DND-41 (cell line): Measurements from ENCODE around the gene ESRRA.

Source experiments
- CTCF ChIP-seq: IDR thresholded peaks from 2 replicates; pipeline ENCODE4 v1.5.1; 2012; ENCODE audit warnings: borderline replicate concordance, low read length, moderate library complexity, mild to moderate bottlenecking; ENCODE audit not compliant: poor library complexity, severe bottlenecking; ENCODE audit errors: extremely low read depth
- EZH2 ChIP-seq: IDR thresholded peaks from 3 replicates; pipeline ENCODE4 v1.6.1; 2012; ENCODE audit warnings: borderline replicate concordance, low read depth, mild to moderate bottlenecking, moderate library complexity, low read length, inconsistent platforms; ENCODE audit not compliant: severe bottlenecking

GRCh38 chr11:64327375-64327774 lies 22.1 kb downstream of the ESRRA start:
- TF ChIP-seq CTCF (no peak), EZH2 (no peak)
